ENCODE data around the gene ZNF394. TPM values are rescaled to one million over a fixed set of nuclear protein-coding genes. Genes with fewer than 3 reads are reported as not detected.

Gene ZNF394
- total RNA-seq, 1 donor from 2014 or later: 24.8 TPM

- DNase-seq (ENCODE audit: low spot score, unreplicated experiment): no peak
- H3K27ac Mint-ChIP-seq: no peak overlapping the region
- no peaks in the 10 kb centered on the region for H3K4me1 Mint-ChIP-seq (ENCODE audit: low read depth)
- peaks cover 13% of the 10 kb centered on the region for H3K36me3 Mint-ChIP-seq (ENCODE audit: insufficient read depth)
- H3K9me3 Mint-ChIP-seq (ENCODE audit: low read depth): no peaks in the 10 kb centered on the region
- H3K27me3 Mint-ChIP-seq: no peaks in the 10 kb centered on the region
- no peak overlapping the region for H3K4me3 Mint-ChIP-seq (ENCODE audit: low read depth)
- TF ChIP-seq, protein P1, sequence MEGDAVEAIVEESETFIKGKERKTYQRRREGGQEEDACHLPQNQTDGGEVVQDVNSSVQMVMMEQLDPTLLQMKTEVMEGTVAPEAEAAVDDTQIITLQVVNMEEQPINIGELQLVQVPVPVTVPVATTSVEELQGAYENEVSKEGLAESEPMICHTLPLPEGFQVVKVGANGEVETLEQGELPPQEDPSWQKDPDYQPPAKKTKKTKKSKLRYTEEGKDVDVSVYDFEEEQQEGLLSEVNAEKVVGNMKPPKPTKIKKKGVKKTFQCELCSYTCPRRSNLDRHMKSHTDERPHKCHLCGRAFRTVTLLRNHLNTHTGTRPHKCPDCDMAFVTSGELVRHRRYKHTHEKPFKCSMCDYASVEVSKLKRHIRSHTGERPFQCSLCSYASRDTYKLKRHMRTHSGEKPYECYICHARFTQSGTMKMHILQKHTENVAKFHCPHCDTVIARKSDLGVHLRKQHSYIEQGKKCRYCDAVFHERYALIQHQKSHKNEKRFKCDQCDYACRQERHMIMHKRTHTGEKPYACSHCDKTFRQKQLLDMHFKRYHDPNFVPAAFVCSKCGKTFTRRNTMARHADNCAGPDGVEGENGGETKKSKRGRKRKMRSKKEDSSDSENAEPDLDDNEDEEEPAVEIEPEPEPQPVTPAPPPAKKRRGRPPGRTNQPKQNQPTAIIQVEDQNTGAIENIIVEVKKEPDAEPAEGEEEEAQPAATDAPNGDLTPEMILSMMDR (IDR thresholded peaks at IDR 0.05; ENCODE audit: unreplicated experiment): no peak
Observed at GRCh38 chr7:99451936-99452335, 48.1 kb downstream of the ZNF394 start.

DNA sequence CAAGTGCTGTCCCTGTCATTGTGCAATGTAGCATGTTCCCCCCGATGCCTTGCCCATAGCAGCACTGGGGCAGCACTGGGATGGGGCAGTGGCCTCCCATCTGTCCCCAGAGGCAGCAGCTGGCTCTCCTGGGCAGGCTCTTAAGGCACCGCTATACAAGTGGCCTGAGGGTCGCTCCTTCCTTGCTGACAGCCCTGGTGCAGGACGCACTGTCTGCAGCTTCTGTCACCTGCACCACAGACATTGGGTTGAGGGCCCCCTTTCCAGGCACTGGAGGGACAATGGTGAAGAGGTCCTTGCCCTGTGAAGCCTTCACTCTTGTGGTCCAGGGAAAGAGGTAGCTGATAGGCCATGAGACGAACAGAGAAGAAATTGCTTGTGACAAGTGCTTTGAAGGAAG is 50.8 kb downstream of the ZNF394 start:
- H3K4me3 Mint-ChIP-seq (ENCODE audit: low read depth): no peak overlapping the region
- no peaks in the 10 kb centered on the region for H3K27me3 Mint-ChIP-seq
- no peaks in the 10 kb centered on the region for H3K4me1 Mint-ChIP-seq (ENCODE audit: low read depth)
- TF ChIP-seq, protein P1 (IDR thresholded peaks at IDR 0.05; ENCODE audit: unreplicated experiment): no peak
- H3K36me3 Mint-ChIP-seq (ENCODE audit: insufficient read depth): peaks cover 23% of the 10 kb centered on the region
- H3K9me3 Mint-ChIP-seq (ENCODE audit: low read depth): no peaks in the 10 kb centered on the region
- no peak for DNase-seq (ENCODE audit: low spot score, unreplicated experiment)
- H3K27ac Mint-ChIP-seq: peak overlapping the region; percentile 59

DNA sequence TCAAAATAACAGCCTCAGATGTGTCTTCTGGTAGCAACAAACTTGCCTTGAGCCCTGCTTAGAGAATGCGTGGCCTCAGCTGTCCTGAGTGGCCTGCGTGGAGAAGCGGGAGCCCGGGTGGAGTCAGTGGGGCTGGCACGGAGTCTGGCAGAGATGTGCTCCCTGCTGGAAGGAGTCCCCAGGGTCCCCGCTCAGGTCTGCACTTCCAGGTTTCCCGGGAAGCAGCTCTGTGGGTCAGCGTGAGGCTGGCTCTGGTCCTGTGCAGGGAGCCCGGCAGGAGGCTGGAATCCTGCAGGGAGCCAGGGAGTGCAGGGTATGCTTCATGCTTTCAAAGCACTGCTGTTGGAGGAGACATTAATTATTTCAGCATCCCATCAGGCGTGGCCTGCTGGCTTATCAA is 51.2 kb downstream of the ZNF394 start:
- H3K4me3 Mint-ChIP-seq (ENCODE audit: low read depth): no peak overlapping the region
- H3K36me3 Mint-ChIP-seq (ENCODE audit: insufficient read depth): peaks cover 23% of the 10 kb centered on the region
- no peak for DNase-seq (ENCODE audit: low spot score, unreplicated experiment)

DNA sequence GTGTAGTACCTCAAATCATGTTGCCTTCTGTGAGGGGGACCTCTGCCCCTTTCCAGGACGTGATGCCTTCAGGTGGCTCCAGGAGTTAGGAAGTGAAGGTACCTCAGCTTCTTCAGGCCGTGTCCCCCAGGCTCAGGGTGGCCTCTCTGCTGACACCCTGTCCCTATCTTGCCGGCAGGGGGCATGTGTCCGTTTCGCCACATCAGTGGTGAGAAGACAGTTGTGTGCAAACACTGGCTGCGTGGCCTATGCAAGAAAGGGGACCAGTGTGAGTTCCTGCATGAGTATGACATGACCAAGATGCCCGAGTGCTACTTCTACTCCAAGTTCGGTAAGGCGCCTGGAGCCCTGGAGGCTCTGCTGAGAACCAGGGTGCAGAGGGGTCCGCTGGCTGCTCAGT is 52.1 kb downstream of the ZNF394 start:
- no peak for DNase-seq (ENCODE audit: low spot score, unreplicated experiment)
- Mint-ChIP-seq H3K9me3 (ENCODE audit: low read depth) (no peaks in the 10 kb centered on the region), H3K36me3 (ENCODE audit: insufficient read depth) (peaks cover 23% of the 10 kb centered on the region), H3K27me3 (no peaks in the 10 kb centered on the region), H3K4me1 (ENCODE audit: low read depth) (no peaks in the 10 kb centered on the region), H3K4me3 (ENCODE audit: low read depth) (no peak overlapping the region), H3K27ac (no peak overlapping the region)
- TF ChIP-seq, protein P1 (IDR thresholded peaks at IDR 0.05; ENCODE audit: unreplicated experiment): peak; percentile 22

More for the DNA sequence above, 51.2 kb downstream of the ZNF394 start:
- Mint-ChIP-seq H3K27ac (no peak overlapping the region), H3K4me1 (ENCODE audit: low read depth) (no peaks in the 10 kb centered on the region), H3K9me3 (ENCODE audit: low read depth) (no peaks in the 10 kb centered on the region), H3K27me3 (no peaks in the 10 kb centered on the region)
- TF ChIP-seq, protein P1 (IDR thresholded peaks at IDR 0.05; ENCODE audit: unreplicated experiment): no peak

DNA sequence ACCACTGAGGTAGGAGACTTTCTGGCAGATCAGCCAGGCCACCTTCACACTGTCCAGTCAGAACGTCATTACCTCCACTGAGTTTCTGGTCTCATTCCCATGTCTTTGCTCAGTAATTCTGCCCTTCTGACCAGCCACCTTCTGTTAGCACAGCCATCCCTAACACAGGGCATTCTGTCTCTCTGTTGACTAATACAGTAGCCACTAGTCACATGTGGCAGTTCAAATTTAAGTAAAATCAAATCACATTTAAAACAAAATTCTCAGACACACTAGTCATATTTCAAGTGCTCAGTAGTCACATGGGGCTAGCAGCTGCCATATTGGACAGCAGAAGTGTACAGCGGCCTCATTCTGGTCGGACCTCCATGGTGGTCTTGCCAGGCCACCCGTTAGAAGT is 54.0 kb downstream of the ZNF394 start:
- Mint-ChIP-seq H3K27me3 (no peaks in the 10 kb centered on the region), H3K36me3 (ENCODE audit: insufficient read depth) (peaks cover 23% of the 10 kb centered on the region), H3K4me3 (ENCODE audit: low read depth) (no peak overlapping the region), H3K4me1 (ENCODE audit: low read depth) (peaks cover 1% of the 10 kb centered on the region), H3K9me3 (ENCODE audit: low read depth) (no peaks in the 10 kb centered on the region), H3K27ac (no peak overlapping the region)
- DNase-seq (ENCODE audit: low spot score, unreplicated experiment): no peak
- TF ChIP-seq, protein P1 (IDR thresholded peaks at IDR 0.05; ENCODE audit: unreplicated experiment): no peak

Other genes with a start within 250 kb of the ZNF394 start
- not detected in 2 replicates for gene MYH16, start 227.4 kb downstream of the ZNF394 start, total RNA-seq
- gene ARPC1A, start 174.4 kb downstream of the ZNF394 start, total RNA-seq: 135 and 140 TPM in 2 replicates
- gene ARPC1B, start 125.6 kb downstream of the ZNF394 start, total RNA-seq: 27.5 and 28.2 TPM in 2 replicates
- gene PDAP1, start 91.7 kb downstream of the ZNF394 start, total RNA-seq: 128 TPM in 2 replicates
- 97.2 and 102 TPM in 2 replicates for gene BUD31, start 91.3 kb downstream of the ZNF394 start, total RNA-seq
- 12.0 and 16.8 TPM in 2 replicates for gene PTCD1, start 61.5 kb downstream of the ZNF394 start, total RNA-seq
- 77.4 and 86.9 TPM in 2 replicates for gene CPSF4, start 61.3 kb downstream of the ZNF394 start, total RNA-seq
- 328 and 330 TPM in 2 replicates for gene ATP5MF, start 34.1 kb downstream of the ZNF394 start, total RNA-seq
- 26.7 and 27.4 TPM in 2 replicates for gene ZNF789, start 27.4 kb downstream of the ZNF394 start, total RNA-seq
- gene ZKSCAN5, start 4.4 kb upstream of the ZNF394 start, total RNA-seq: 14.7 and 15.2 TPM in 2 replicates
- gene FAM200A, start 51.8 kb upstream of the ZNF394 start, total RNA-seq: 12.5 and 12.9 TPM in 2 replicates
- 70.9 and 72.6 TPM in 2 replicates for gene ZNF655, start 58.4 kb upstream of the ZNF394 start, total RNA-seq
- gene TMEM225B, start 98.0 kb upstream of the ZNF394 start, total RNA-seq: 0.91 and 1.4 TPM in 2 replicates
- 26.4 and 27.9 TPM in 2 replicates for gene ZSCAN25, start 116.7 kb upstream of the ZNF394 start, total RNA-seq
- 4.2 and 4.6 TPM in 2 replicates for gene CYP3A5, start 179.7 kb upstream of the ZNF394 start, total RNA-seq
- gene CYP3A7, start 234.9 kb upstream of the ZNF394 start, total RNA-seq: not detected in 2 replicates

Measured in progenitor cell of endocrine pancreas (in vitro differentiated cells).